HG03139 (cell line): Measurements from ENCODE around the gene FAM171A1.
"Not testable (repeated sequence)": the region's sequence is repeated elsewhere in the genome, so short reads cannot be mapped to it uniquely, and the experiment has no call there.

Source experiments
- ATAC-seq: cut with Tn5 transposase; IDR thresholded peaks from one replicate; pipeline ENCODE4 v1.9.1; 2021; ENCODE audit not compliant: unreplicated experiment

Gene FAM171A1

GRCh38 chr10:15321431-15322341 is 49.4 kb downstream of the FAM171A1 start:
- no peak for ATAC-seq

- ATAC-seq, result no peak
Measured at GRCh38 chr10:15320522-15321203, 50.4 kb downstream of the FAM171A1 start.

GRCh38 chr10:15320118-15320517 is 51.0 kb downstream of the FAM171A1 start:
- no peak for ATAC-seq

- ATAC-seq, result no peak
Measured at GRCh38 chr10:15316871-15317464, 54.1 kb downstream of the FAM171A1 start.

- no peak for ATAC-seq
Measured at GRCh38 chr10:15316145-15316544, 54.9 kb downstream of the FAM171A1 start.

GRCh38 chr10:15315286-15315685 is 55.8 kb downstream of the FAM171A1 start:
- no peak for ATAC-seq

- no peak for ATAC-seq
Measured at GRCh38 chr10:15314482-15315045, 56.5 kb downstream of the FAM171A1 start.

GRCh38 chr10:15313843-15314242 is 57.2 kb downstream of the FAM171A1 start:
- no peak for ATAC-seq

GRCh38 chr10:15313047-15313446 is 58.0 kb downstream of the FAM171A1 start:
- no peak for ATAC-seq

GRCh38 chr10:15311569-15312280 is 59.4 kb downstream of the FAM171A1 start:
- no peak for ATAC-seq

- no peak for ATAC-seq
Measured at GRCh38 chr10:15310776-15311568, 60.1 kb downstream of the FAM171A1 start.

GRCh38 chr10:15309221-15309620 is 61.9 kb downstream of the FAM171A1 start:
- no peak for ATAC-seq

- ATAC-seq, result no peak
Measured at GRCh38 chr10:15306735-15307280, 64.3 kb downstream of the FAM171A1 start.

- ATAC-seq, result no peak
Measured at GRCh38 chr10:15305634-15306033, 65.5 kb downstream of the FAM171A1 start.

GRCh38 chr10:15305161-15305560 is 65.9 kb downstream of the FAM171A1 start:
- no peak for ATAC-seq

GRCh38 chr10:15302188-15302956 is 68.7 kb downstream of the FAM171A1 start:
- not testable (repeated sequence) for ATAC-seq

GRCh38 chr10:15300697-15301096 is 70.4 kb downstream of the FAM171A1 start:
- ATAC-seq, result no peak

GRCh38 chr10:15300145-15300544 is 70.9 kb downstream of the FAM171A1 start:
- no peak for ATAC-seq

GRCh38 chr10:15296701-15297100 is 74.4 kb downstream of the FAM171A1 start:
- ATAC-seq, result no peak
